H9 (cell line): ENCODE measurements around the gene SET. TPM values are rescaled to one million over a fixed set of nuclear protein-coding genes. Genes with fewer than 3 reads are reported as not detected.
A peak's percentile ranks its signal among the peaks of the same experiment; 100 is the strongest.

ENCODE experiments used
- DNase-seq: peaks from one replicate; pipeline ENCODE4 v3.0.0-alpha.2; 2017
- H2AFZ ChIP-seq: one replicate; pipeline ENCODE4 v1.6.1; 2013; ENCODE audit warnings: mild to moderate bottlenecking, low read length, control low read depth, moderate library complexity
- H2AK5ac ChIP-seq: 2 replicates; pipeline ENCODE4 v1.6.1; 2013; ENCODE audit warnings: low read length, control low read depth, mixed read lengths; ENCODE audit not compliant: insufficient read length
- H2BK120ac ChIP-seq: one replicate; pipeline ENCODE4 v1.6.1; 2013; ENCODE audit warnings: low read depth, mild to moderate bottlenecking, low read length, control low read depth, inconsistent platforms; ENCODE audit not compliant: poor library complexity, severe bottlenecking
- H2BK12ac ChIP-seq: 2 replicates; pipeline ENCODE4 v1.6.1; 2013; ENCODE audit warnings: low read length, control low read depth, mixed read lengths, low read depth; ENCODE audit not compliant: insufficient read length
- H2BK15ac ChIP-seq: 2 replicates; pipeline ENCODE4 v1.6.1; 2013; ENCODE audit warnings: low read depth, low read length, control low read depth
- H2BK20ac ChIP-seq: one replicate; pipeline ENCODE4 v1.6.1; 2013; ENCODE audit warnings: low read depth, mild to moderate bottlenecking, low read length, control low read depth, inconsistent platforms; ENCODE audit not compliant: poor library complexity, severe bottlenecking
- H2BK5ac ChIP-seq: 2 replicates; pipeline ENCODE4 v1.6.1; 2013; ENCODE audit warnings: low read length, control low read depth, mixed read lengths; ENCODE audit not compliant: insufficient read length
- H3K14ac ChIP-seq: 2 replicates; pipeline ENCODE4 v1.6.1; 2013; ENCODE audit warnings: low read length, control low read depth; ENCODE audit not compliant: insufficient read depth
- H3K18ac ChIP-seq: 2 replicates; pipeline ENCODE4 v1.6.1; 2013; ENCODE audit warnings: low read depth, mild to moderate bottlenecking, mixed read lengths, low read length, control low read depth; ENCODE audit not compliant: insufficient read length
- H3K23ac ChIP-seq: 2 replicates; pipeline ENCODE4 v1.6.1; 2013; ENCODE audit warnings: low read length, control low read depth, mixed read lengths, low read depth; ENCODE audit not compliant: insufficient read length
- H3K23me2 ChIP-seq: 2 replicates; pipeline ENCODE4 v1.6.1; 2013; ENCODE audit warnings: low read depth, mild to moderate bottlenecking, mixed read lengths, low read length, control low read depth; ENCODE audit not compliant: insufficient read length, poor library complexity, severe bottlenecking
- H3K27ac ChIP-seq: 2 replicates; pipeline ENCODE4 v1.5.1; 2013; ENCODE audit warnings: low read length, control low read depth, mixed read lengths, low read depth; ENCODE audit not compliant: insufficient read length
- H3K27me3 ChIP-seq: 2 replicates; pipeline ENCODE4 v1.6.1; 2013; ENCODE audit warnings: low read length, control low read depth, inconsistent platforms; ENCODE audit not compliant: insufficient read depth
- H3K4ac ChIP-seq: 2 replicates; pipeline ENCODE4 v1.6.1; 2013; ENCODE audit warnings: low read depth, mild to moderate bottlenecking, control low read depth, inconsistent platforms, low read length, moderate library complexity
- H3K4me1 ChIP-seq: 2 replicates; pipeline ENCODE4 v1.6.1; 2013; ENCODE audit warnings: low read length, control low read depth, inconsistent platforms; ENCODE audit not compliant: insufficient read depth
- H3K4me2 ChIP-seq: 2 replicates; pipeline ENCODE4 v1.6.1; 2013; ENCODE audit warnings: low read length, control low read depth, mixed read lengths; ENCODE audit not compliant: insufficient read length, insufficient read depth
- H3K56ac ChIP-seq: 2 replicates; pipeline ENCODE4 v1.6.1; 2013; ENCODE audit warnings: low read depth, mild to moderate bottlenecking, mixed read lengths, low read length, control low read depth; ENCODE audit not compliant: insufficient read length
- H3K79me1 ChIP-seq: 2 replicates; pipeline ENCODE4 v1.6.1; 2013; ENCODE audit warnings: low read depth, mild to moderate bottlenecking, moderate library complexity, low read length, control low read depth, inconsistent platforms; ENCODE audit not compliant: insufficient read depth, poor library complexity, severe bottlenecking
- H3K79me2 ChIP-seq: 2 replicates; pipeline ENCODE4 v1.6.1; 2013; ENCODE audit warnings: low read length, control low read depth, inconsistent platforms; ENCODE audit not compliant: insufficient read depth
- H3K9ac ChIP-seq: 2 replicates; pipeline ENCODE4 v1.6.1; 2013; ENCODE audit warnings: low read length, control low read depth, mixed read lengths; ENCODE audit not compliant: insufficient read length; ENCODE audit errors: extremely low read depth
- H3K9me3 ChIP-seq: one replicate; pipeline ENCODE4 v1.6.1; 2013; ENCODE audit warnings: low read depth, low read length, inconsistent platforms; ENCODE audit not compliant: control insufficient read depth
- H3T11ph ChIP-seq: one replicate; pipeline ENCODE4 v1.6.1; 2013; ENCODE audit warnings: mild to moderate bottlenecking, low read length, control low read depth, inconsistent platforms
- H4K20me1 ChIP-seq: one replicate; pipeline ENCODE4 v1.6.1; 2013; ENCODE audit not compliant: control insufficient read depth, insufficient read length, insufficient read depth
- H4K5ac ChIP-seq: 2 replicates; pipeline ENCODE4 v1.6.1; 2013; ENCODE audit warnings: low read depth, mild to moderate bottlenecking, mixed read lengths, low read length, control low read depth; ENCODE audit not compliant: insufficient read length
- H4K8ac ChIP-seq: replicated peaks from 2 replicates; pipeline ENCODE4 v1.6.1; 2013; ENCODE audit warnings: low read length, control low read depth, mixed read lengths, low read depth; ENCODE audit not compliant: insufficient read length
- H4K91ac ChIP-seq: 2 replicates; pipeline ENCODE4 v1.6.1; 2013; ENCODE audit warnings: low read depth, mild to moderate bottlenecking, moderate library complexity, mixed read lengths, low read length, control low read depth; ENCODE audit not compliant: insufficient read length
- H3K27ac Mint-ChIP-seq, 3 experiments: 2 replicates in 2 of 3; 3 replicates in 1 of 3; pipeline ENCODE4 v1.8.0; 2020 to 2021; ENCODE audit warnings: mixed read lengths in 3 of 3, mild to moderate bottlenecking in 1 of 3, moderate library complexity in 1 of 3
- H3K27me3 Mint-ChIP-seq: 2 replicates; pipeline ENCODE4 v1.8.0; 2021; ENCODE audit warnings: low read depth, mild to moderate bottlenecking, moderate library complexity, mixed read lengths
- H3K36me3 Mint-ChIP-seq, 3 experiments: 2 replicates in 2 of 3; 3 replicates in 1 of 3; pipeline ENCODE4 v1.8.0; 2020 to 2021; ENCODE audit warnings: low read depth in 3 of 3, mixed read lengths in 3 of 3; ENCODE audit not compliant: insufficient read depth in 1 of 3
- H3K4me1 Mint-ChIP-seq, 2 experiments: 2 replicates each; pipeline ENCODE4 v1.8.0; 2020; ENCODE audit warnings: mixed read lengths in 2 of 2
- H3K4me3 Mint-ChIP-seq, 2 experiments: 2 replicates in 1 of 2; 3 replicates in 1 of 2; pipeline ENCODE4 v1.8.0; 2020 to 2021; ENCODE audit warnings: mild to moderate bottlenecking in 2 of 2, mixed read lengths in 2 of 2, moderate library complexity in 1 of 2
- H3K9me3 Mint-ChIP-seq, 2 experiments: 2 replicates in 1 of 2; 3 replicates in 1 of 2; pipeline ENCODE4 v1.8.0; 2020; ENCODE audit warnings: mild to moderate bottlenecking in 2 of 2, mixed read lengths in 2 of 2, moderate library complexity in 1 of 2
- WGBS: extraction: QIAGEN DNeasy Blood & Tissue Kit; methylation state at CpG from one replicate; pipeline ENCODE4 v1.1.7; 2013; ENCODE audit warnings: missing lambda C conversion rate, low lambda C conversion rate, mixed read lengths; ENCODE audit not compliant: insufficient read length; ENCODE audit errors: extremely low coverage; 5-methylcytosine and 5-hydroxymethylcytosine counted together
- total RNA-seq: library from RNA; stranded (reverse); gene quantifications from 2 replicates; pipeline ENCODE4 v1.2.1, GENCODE V29; 2021
- TF ChIP-seq, protein P1 (sequence below): fragments of 200-600 bp; sonication (generic); conservative IDR thresholded peaks from 3 replicates; pipeline ENCODE4 v1.8.0; 2021; ENCODE audit warnings: antibody characterized with exemption, mild to moderate bottlenecking

Gene SET
- total RNA-seq, 1 experiment from 2014 or later, result 1,148 TPM

DNA sequence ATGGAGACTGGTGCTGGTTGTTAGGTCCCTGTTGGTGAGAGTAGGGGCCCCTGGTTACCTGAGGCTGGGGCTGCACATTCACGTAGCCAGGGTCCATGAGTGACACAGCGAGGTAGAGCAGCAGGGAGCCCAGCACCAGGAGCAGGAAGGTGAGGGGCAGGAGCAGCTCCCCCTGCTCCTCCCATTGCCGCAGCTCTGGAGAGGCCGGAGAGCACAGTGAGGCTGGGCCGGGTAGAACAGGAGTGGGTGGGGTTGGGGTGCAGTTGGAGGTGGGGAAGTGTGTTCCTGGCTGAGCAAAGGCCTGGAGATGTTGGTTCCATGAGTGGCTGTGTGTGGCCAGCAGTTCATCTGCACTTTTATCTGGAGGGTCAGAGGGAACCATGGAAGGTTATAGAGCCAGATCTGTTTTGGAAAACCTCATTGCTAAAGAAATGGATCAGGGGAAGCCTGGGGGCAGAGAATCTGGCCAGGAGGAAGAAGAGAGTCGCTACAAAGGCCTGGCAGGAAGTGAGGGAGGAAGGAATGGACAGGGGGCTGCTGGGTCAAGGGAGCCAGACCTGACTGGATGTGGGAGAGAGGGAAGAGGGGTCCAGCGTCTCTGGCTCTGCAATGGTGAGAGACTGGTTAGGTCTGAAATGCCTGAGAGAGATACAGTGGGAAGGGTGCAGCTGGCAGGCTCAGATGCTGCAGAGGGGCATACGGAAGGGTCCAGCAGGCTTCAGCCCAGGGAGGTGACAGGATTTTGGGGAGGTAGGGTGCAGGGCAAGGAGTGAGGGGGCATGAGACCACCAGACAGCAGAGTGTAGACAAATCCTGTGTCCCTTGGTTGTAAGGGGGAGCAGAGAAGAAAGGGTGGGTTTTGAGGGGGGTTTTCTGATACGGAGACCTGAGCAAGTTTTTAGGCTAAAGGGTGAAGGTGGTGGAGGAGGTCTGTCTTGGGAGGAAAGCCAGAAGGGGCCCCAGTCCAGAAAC is 33.6 kb downstream of the SET start:
- Histone ChIP-seq H3K14ac (no peak overlapping the region), H2AK5ac (no peak overlapping the region), H3K18ac (no peak overlapping the region), H3K9me3 (no peaks in the 10 kb centered on the region), H2BK15ac (no peak overlapping the region), H3K27ac (no peak overlapping the region), H3K27me3 (no peaks in the 10 kb centered on the region), H3K4ac (no peak overlapping the region), H2BK12ac (no peak overlapping the region), H4K91ac (no peak overlapping the region), H3K9ac (peak overlapping the region; percentile 23), H4K20me1 (no peaks in the 10 kb centered on the region), H4K5ac (no peak overlapping the region), H2BK20ac (no peak overlapping the region), H2AFZ (no peak overlapping the region), H3K23ac (no peak overlapping the region), H3K79me2 (no peaks in the 10 kb centered on the region), H3K56ac (no peak overlapping the region), H2BK5ac (no peak overlapping the region), H4K8ac (no peak overlapping the region), H3T11ph (no peak overlapping the region), H2BK120ac (no peak overlapping the region), H3K4me1 (no peaks in the 10 kb centered on the region; the same call in 1 of the 2 replicates), H3K4me2 (peak overlapping the region; percentile 91), H3K23me2 (peaks cover 4% of the 10 kb centered on the region), H3K79me1 (no peaks in the 10 kb centered on the region)
- Mint-ChIP-seq H3K4me3 (peak overlapping the region; percentile 92 to 95), H3K27ac (peak overlapping the region; percentile 25 to 77 (median 38); a peak in 6 of 7 replicates), H3K27me3 (no peaks in the 10 kb centered on the region; the same call in none of the 2 replicates), H3K4me1 (peaks cover 22% of the 10 kb centered on the region in 2 experiments), H3K36me3 (peaks cover 4 to 38% (median 29%) of the 10 kb centered on the region in 3 experiments; a peak in 6 of 7 replicates), H3K9me3 (no peaks in the 10 kb centered on the region; a peak in 2 of 5 replicates)
- DNase-seq, result peak; percentile 24
- no CpG with 5 or more reads among the region's 9 CpGs for WGBS
- TF ChIP-seq, protein P1, sequence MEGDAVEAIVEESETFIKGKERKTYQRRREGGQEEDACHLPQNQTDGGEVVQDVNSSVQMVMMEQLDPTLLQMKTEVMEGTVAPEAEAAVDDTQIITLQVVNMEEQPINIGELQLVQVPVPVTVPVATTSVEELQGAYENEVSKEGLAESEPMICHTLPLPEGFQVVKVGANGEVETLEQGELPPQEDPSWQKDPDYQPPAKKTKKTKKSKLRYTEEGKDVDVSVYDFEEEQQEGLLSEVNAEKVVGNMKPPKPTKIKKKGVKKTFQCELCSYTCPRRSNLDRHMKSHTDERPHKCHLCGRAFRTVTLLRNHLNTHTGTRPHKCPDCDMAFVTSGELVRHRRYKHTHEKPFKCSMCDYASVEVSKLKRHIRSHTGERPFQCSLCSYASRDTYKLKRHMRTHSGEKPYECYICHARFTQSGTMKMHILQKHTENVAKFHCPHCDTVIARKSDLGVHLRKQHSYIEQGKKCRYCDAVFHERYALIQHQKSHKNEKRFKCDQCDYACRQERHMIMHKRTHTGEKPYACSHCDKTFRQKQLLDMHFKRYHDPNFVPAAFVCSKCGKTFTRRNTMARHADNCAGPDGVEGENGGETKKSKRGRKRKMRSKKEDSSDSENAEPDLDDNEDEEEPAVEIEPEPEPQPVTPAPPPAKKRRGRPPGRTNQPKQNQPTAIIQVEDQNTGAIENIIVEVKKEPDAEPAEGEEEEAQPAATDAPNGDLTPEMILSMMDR, result no peak
